Measurements from ENCODE around the gene C4orf50.

The C4orf50 gene

DNA sequence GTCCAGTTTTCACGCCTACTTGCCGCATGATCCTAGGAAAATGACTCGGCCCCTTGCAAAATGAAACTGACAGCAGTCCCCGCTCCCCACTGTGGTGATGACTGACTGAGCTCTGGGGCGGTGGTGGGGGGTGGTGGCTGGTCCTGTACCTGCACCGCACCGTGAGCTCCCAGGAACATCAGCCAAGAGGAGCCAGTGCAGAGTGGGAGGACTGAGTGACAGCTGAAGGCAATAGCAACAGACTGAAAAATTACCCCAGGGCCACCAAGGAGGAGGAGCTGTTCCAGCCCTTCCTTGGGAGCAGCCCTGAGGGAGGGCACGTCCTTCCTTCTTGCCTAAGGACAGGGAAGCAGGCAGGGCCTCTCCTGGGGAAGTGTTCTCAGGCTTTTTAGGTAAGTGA lies 2.4 kb upstream of the C4orf50 start:
- H3K4me3 Mint-ChIP-seq = no peak overlapping the region
- no peak overlapping the region for H3K27ac Mint-ChIP-seq

GRCh38 chr4:6019316-6020263 lies 1.4 kb upstream of the C4orf50 start:
- H3K4me1 Mint-ChIP-seq = peaks cover 15% of the 10 kb centered on the region
- no peak overlapping the region for H3K27ac Mint-ChIP-seq
- no peaks in the 10 kb centered on the region for H3K9me3 Mint-ChIP-seq
- peaks cover 51% of the 10 kb centered on the region for H3K27me3 Mint-ChIP-seq (ENCODE audit: low read depth, poor library complexity)
- peak; percentile 74 for DNase-seq
- H3K4me3 Mint-ChIP-seq = no peak overlapping the region
- H3K36me3 Mint-ChIP-seq (ENCODE audit: low read depth) = no peaks in the 10 kb centered on the region
- TF ChIP-seq, protein P1, sequence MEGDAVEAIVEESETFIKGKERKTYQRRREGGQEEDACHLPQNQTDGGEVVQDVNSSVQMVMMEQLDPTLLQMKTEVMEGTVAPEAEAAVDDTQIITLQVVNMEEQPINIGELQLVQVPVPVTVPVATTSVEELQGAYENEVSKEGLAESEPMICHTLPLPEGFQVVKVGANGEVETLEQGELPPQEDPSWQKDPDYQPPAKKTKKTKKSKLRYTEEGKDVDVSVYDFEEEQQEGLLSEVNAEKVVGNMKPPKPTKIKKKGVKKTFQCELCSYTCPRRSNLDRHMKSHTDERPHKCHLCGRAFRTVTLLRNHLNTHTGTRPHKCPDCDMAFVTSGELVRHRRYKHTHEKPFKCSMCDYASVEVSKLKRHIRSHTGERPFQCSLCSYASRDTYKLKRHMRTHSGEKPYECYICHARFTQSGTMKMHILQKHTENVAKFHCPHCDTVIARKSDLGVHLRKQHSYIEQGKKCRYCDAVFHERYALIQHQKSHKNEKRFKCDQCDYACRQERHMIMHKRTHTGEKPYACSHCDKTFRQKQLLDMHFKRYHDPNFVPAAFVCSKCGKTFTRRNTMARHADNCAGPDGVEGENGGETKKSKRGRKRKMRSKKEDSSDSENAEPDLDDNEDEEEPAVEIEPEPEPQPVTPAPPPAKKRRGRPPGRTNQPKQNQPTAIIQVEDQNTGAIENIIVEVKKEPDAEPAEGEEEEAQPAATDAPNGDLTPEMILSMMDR (IDR thresholded peaks at IDR 0.05) = peak; percentile 98

More for the DNA sequence above, 2.4 kb upstream of the C4orf50 start:
- TF ChIP-seq, protein P1 (IDR thresholded peaks at IDR 0.05) = no peak
- DNase-seq = no peak
- Mint-ChIP-seq H3K4me1 (peaks cover 15% of the 10 kb centered on the region), H3K27me3 (ENCODE audit: low read depth, poor library complexity) (peaks cover 44% of the 10 kb centered on the region), H3K9me3 (no peaks in the 10 kb centered on the region), H3K36me3 (ENCODE audit: low read depth) (no peaks in the 10 kb centered on the region)

DNA sequence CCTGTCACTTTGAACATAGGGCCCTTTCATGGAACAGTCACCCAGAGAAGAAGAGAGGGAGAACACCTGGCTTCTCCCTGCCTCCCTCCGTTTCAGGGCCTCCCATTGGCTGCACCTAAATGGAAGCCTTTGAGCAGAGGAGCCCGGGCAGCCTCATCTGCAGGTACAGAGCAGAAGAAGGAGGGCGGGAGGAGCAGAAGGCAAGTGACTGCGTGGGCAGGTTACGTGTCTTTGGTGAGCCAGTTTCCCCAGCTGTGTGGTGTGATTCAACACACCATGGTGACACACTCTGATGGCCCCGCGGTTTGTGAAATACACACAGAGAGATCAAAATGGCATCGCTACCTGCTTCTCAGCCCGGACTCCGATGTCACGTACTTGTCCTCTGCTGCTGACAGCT lies 431 bp downstream of the C4orf50 start:
- no peak for DNase-seq
- Mint-ChIP-seq H3K9me3 (no peaks in the 10 kb centered on the region), H3K36me3 (ENCODE audit: low read depth) (no peaks in the 10 kb centered on the region), H3K4me3 (no peak overlapping the region), H3K27me3 (ENCODE audit: low read depth, poor library complexity) (peaks cover 53% of the 10 kb centered on the region), H3K27ac (no peak overlapping the region), H3K4me1 (peaks cover 9% of the 10 kb centered on the region)
- TF ChIP-seq, protein P1 (IDR thresholded peaks at IDR 0.05) = no peak

DNA sequence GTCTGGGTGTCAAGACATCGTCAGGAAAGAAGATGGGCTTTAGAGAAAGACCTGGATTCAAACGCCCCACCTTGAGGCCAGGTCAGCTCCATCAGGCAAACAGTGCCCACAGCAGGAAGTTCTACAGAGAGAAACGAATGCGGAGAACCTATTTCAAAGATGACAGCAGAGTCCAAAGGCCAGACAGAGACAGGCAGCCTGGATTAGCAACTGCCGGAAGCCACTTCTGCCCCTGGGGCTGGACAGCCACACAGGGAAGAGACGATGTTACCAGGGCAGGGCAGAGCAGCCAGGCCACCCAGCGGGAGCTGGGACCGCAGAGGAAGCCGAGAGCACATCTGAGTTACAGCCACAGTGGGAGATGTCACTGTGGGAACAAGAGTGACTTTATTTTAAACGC lies 1.2 kb downstream of the C4orf50 start:
- TF ChIP-seq, protein P1 (IDR thresholded peaks at IDR 0.05) = no peak
- no peak overlapping the region for H3K4me3 Mint-ChIP-seq
- DNase-seq = no peak
- H3K36me3 Mint-ChIP-seq (ENCODE audit: low read depth) = no peaks in the 10 kb centered on the region
- no peaks in the 10 kb centered on the region for H3K9me3 Mint-ChIP-seq
- peaks cover 9% of the 10 kb centered on the region for H3K4me1 Mint-ChIP-seq
- H3K27me3 Mint-ChIP-seq (ENCODE audit: low read depth, poor library complexity) = peaks cover 53% of the 10 kb centered on the region
- peak overlapping the region; percentile 45 for H3K27ac Mint-ChIP-seq

DNA sequence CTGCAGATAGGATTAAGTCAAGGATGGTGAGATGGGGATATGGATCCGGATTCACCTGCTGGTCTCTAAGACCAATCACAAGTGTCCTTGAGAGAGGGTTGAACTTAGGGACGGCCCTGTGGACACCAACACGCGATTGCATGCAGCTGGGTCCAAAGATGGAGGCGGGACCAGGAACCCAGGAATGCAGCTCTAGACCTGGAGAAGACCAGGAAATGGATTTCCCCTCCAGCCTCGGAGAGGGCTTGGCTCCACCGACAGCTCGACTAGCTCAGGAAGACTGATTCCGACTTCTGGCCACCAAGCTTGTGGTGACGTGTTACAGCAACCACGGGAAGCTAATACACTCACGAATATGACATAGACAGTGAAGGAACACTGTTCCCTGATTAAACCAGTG lies 4.7 kb downstream of the C4orf50 start:
- Mint-ChIP-seq H3K36me3 (ENCODE audit: low read depth) (no peaks in the 10 kb centered on the region), H3K4me3 (no peak overlapping the region), H3K9me3 (no peaks in the 10 kb centered on the region), H3K27ac (no peak overlapping the region), H3K4me1 (peaks cover 8% of the 10 kb centered on the region), H3K27me3 (ENCODE audit: low read depth, poor library complexity) (peaks cover 61% of the 10 kb centered on the region)
- DNase-seq = no peak
- TF ChIP-seq, protein P1 (IDR thresholded peaks at IDR 0.05) = no peak

- no peak overlapping the region for H3K27ac Mint-ChIP-seq
- TF ChIP-seq, protein P1 (IDR thresholded peaks at IDR 0.05) = no peak
- H3K4me1 Mint-ChIP-seq = peaks cover 8% of the 10 kb centered on the region
- no peaks in the 10 kb centered on the region for H3K36me3 Mint-ChIP-seq (ENCODE audit: low read depth)
- no peak for DNase-seq
- no peaks in the 10 kb centered on the region for H3K9me3 Mint-ChIP-seq
- no peak overlapping the region for H3K4me3 Mint-ChIP-seq
- peaks cover 62% of the 10 kb centered on the region for H3K27me3 Mint-ChIP-seq (ENCODE audit: low read depth, poor library complexity)
These were observed 6.0 kb downstream of the C4orf50 start for GRCh38 chr4:6012200-6012599.

All from nephron progenitor cell (in vitro differentiated cells).